GM19043 (cell line): ENCODE measurements around the gene SUGCT.

Experiments used
- ATAC-seq: cut with Tn5 transposase; IDR thresholded peaks from one replicate; pipeline ENCODE4 v1.9.1; 2021; ENCODE audit warnings: low read depth; ENCODE audit not compliant: unreplicated experiment

The SUGCT gene

GRCh38 chr7:40836218-40836617 is 701.4 kb downstream of the SUGCT start:
- ATAC-seq, result no peak

- no peak for ATAC-seq
Observed at GRCh38 chr7:40839881-40840280, 705.1 kb downstream of the SUGCT start.

- no peak for ATAC-seq
Observed at GRCh38 chr7:40840990-40841389, 706.2 kb downstream of the SUGCT start.

GRCh38 chr7:40842641-40843040 is 707.8 kb downstream of the SUGCT start:
- no peak for ATAC-seq

- no peak for ATAC-seq
Observed at GRCh38 chr7:40843338-40843985, 708.7 kb downstream of the SUGCT start.

- ATAC-seq, result no peak
Observed at GRCh38 chr7:40845943-40846342, 711.1 kb downstream of the SUGCT start.

GRCh38 chr7:40847921-40848320 is 713.1 kb downstream of the SUGCT start:
- ATAC-seq, result no peak

- ATAC-seq, result no peak
Observed at GRCh38 chr7:40848541-40849221, 713.9 kb downstream of the SUGCT start.

- no peak for ATAC-seq
Observed at GRCh38 chr7:40850017-40850416, 715.2 kb downstream of the SUGCT start.

- ATAC-seq, result no peak
Observed at GRCh38 chr7:40851001-40851400, 716.2 kb downstream of the SUGCT start.

- ATAC-seq, result no peak
Observed at GRCh38 chr7:40859076-40859475, 724.3 kb downstream of the SUGCT start.

GRCh38 chr7:40859965-40860543 is 725.2 kb downstream of the SUGCT start:
- ATAC-seq, result no peak

GRCh38 chr7:40865441-40866233 is 730.8 kb downstream of the SUGCT start:
- ATAC-seq, result no peak

- ATAC-seq, result no peak
Observed at GRCh38 chr7:40866601-40867000, 731.8 kb downstream of the SUGCT start.

GRCh38 chr7:40870108-40870507 is 735.3 kb downstream of the SUGCT start:
- no peak for ATAC-seq

- ATAC-seq, result no peak
Observed at GRCh38 chr7:40873248-40873647, 738.4 kb downstream of the SUGCT start.

GRCh38 chr7:40874756-40875155 is 740.0 kb downstream of the SUGCT start:
- ATAC-seq, result no peak

- ATAC-seq, result no peak
Observed at GRCh38 chr7:40876601-40877000, 741.8 kb downstream of the SUGCT start.

GRCh38 chr7:40879941-40880543 is 745.2 kb downstream of the SUGCT start:
- no peak for ATAC-seq

- no peak for ATAC-seq
Observed at GRCh38 chr7:40880581-40880980, 745.8 kb downstream of the SUGCT start.

- no peak for ATAC-seq
Observed at GRCh38 chr7:40881405-40881926, 746.7 kb downstream of the SUGCT start.
